ENCODE results near the gene FNDC5.

DNA sequence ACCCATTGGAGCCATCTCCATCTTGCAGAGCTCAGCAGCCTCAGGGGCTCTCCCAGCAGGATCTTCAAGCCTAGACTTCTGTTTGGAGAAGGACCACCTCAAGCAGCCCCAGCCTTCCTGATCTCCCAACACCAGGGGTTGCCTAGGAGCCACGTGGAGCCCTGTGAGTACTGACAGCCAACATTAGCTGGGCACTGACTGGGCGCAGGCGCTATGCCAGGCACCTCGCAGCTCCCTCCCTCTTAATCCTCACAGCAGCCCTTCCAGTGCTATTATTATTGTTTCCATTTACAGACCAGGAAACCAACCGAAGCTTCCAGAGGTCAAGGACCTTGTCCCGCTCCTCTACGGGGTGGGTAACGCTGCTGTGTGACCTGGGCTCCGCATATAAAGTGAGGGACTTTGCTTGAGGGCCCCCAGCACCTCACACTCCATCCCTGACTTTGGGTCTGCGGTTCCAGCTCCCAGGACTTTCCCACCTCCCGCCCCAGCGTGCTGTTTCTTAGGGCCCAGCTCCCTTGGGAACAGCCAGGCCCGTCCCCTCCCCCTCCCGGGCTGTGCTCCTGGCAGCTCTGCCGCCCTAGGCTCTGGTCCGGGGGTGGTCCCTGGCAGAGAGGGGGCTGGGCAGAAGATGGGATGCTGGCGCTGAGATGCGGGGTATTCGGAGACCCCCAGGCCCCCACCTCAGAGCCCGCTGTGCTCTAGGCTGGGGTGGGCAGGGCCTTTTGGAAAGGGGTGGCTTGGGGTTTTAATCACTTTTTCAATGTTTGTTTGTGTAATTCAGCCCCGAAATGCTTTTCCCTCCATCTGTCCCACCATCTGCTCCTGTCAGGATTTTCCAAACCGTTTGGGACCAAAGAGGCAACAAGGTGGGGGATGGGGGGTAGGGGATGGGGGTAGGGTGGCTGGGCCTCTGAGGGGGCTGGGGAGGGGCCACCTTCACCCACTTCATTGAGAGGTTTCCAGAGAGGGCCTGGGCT lies 11.4 kb upstream of the FNDC5 start:
- TF ChIP-seq CTCF (IDR thresholded peaks at IDR 0.05 in 2 of 3, conservative IDR thresholded peaks at IDR 0.05 in 1 of 3; ENCODE audit: control insufficient read depth in 2 of 3, extremely low read depth in 1 of 3, insufficient read depth in 1 of 3, low read depth in 3 of 3, low read length in 3 of 3) (no peak), DPF2 (IDR thresholded peaks at IDR 0.05) (no peak), TAF1 (IDR thresholded peaks at IDR 0.05; ENCODE audit: borderline replicate concordance, low read depth, low read length) (no peak), CREB1 (IDR thresholded peaks at IDR 0.05; ENCODE audit: low read depth) (no peak), REST (IDR thresholded peaks at IDR 0.05; ENCODE audit: low read depth, low read length) (no peak), YY1 (IDR thresholded peaks at IDR 0.05; ENCODE audit: low read depth, low read length) (no peak), MAX (IDR thresholded peaks at IDR 0.05; ENCODE audit: low read depth, low read length) (no peak), SIN3A (IDR thresholded peaks at IDR 0.05; ENCODE audit: low read depth, low read length) (no peak), FOXM1 (IDR thresholded peaks at IDR 0.05; ENCODE audit: low read depth, low read length) (no peak), POLR2A (IDR thresholded peaks at IDR 0.05; ENCODE audit: low read depth, low read length) (no peak)
- TF ChIP-seq, protein P1, sequence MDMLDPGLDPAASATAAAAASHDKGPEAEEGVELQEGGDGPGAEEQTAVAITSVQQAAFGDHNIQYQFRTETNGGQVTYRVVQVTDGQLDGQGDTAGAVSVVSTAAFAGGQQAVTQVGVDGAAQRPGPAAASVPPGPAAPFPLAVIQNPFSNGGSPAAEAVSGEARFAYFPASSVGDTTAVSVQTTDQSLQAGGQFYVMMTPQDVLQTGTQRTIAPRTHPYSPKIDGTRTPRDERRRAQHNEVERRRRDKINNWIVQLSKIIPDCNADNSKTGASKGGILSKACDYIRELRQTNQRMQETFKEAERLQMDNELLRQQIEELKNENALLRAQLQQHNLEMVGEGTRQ (IDR thresholded peaks at IDR 0.05; ENCODE audit: borderline replicate concordance, low read depth, low read length): no peak
- TF ChIP-seq, protein P2, sequence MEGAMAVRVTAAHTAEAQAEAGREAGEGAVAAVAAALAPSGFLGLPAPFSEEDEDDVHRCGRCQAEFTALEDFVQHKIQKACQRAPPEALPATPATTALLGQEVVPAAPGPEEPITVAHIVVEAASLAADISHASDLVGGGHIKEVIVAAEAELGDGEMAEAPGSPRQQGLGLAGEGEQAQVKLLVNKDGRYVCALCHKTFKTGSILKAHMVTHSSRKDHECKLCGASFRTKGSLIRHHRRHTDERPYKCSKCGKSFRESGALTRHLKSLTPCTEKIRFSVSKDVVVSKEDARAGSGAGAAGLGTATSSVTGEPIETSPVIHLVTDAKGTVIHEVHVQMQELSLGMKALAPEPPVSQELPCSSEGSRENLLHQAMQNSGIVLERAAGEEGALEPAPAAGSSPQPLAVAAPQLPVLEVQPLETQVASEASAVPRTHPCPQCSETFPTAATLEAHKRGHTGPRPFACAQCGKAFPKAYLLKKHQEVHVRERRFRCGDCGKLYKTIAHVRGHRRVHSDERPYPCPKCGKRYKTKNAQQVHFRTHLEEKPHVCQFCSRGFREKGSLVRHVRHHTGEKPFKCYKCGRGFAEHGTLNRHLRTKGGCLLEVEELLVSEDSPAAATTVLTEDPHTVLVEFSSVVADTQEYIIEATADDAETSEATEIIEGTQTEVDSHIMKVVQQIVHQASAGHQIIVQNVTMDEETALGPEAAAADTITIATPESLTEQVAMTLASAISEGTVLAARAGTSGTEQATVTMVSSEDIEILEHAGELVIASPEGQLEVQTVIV (IDR thresholded peaks at IDR 0.05; ENCODE audit: borderline replicate concordance, partially characterized antibody): no peak

All from GM12878 (cell line).